Hematopoietic multipotent progenitor cell treated with erythropoietin and hydrocortisone succinate and interleukin-3 and kit ligand, for 17 days (in vitro differentiated cells): ENCODE measurements around the gene GBF1.
"Not testable (repeated sequence)": the region's sequence is repeated elsewhere in the genome, so short reads cannot be mapped to it uniquely, and the experiment has no call there.

Experiments used
- DNase-seq: peaks from one replicate; pipeline ENCODE4 v3.0.0-alpha.2; 2015; ENCODE audit warnings: low spot score

GBF1 gene

GRCh38 chr10:102267748-102268147, 22.4 kb downstream of the GBF1 start:
- DNase-seq: no peak

- DNase-seq: no peak
Measured at GRCh38 chr10:102268375-102268888, 23.1 kb downstream of the GBF1 start.

- no peak for DNase-seq
Measured at GRCh38 chr10:102269017-102269416, 23.7 kb downstream of the GBF1 start.

GRCh38 chr10:102274062-102274461, 28.7 kb downstream of the GBF1 start:
- no peak for DNase-seq

- no peak for DNase-seq
Measured at GRCh38 chr10:102275343-102275742, 30.0 kb downstream of the GBF1 start.

- no peak for DNase-seq
Measured at GRCh38 chr10:102279104-102279503, 33.8 kb downstream of the GBF1 start.

- no peak for DNase-seq
Measured at GRCh38 chr10:102280397-102281101, 35.2 kb downstream of the GBF1 start.

GRCh38 chr10:102281102-102281487, 35.8 kb downstream of the GBF1 start:
- no peak for DNase-seq

- DNase-seq: no peak
Measured at GRCh38 chr10:102283488-102283887, 38.2 kb downstream of the GBF1 start.

GRCh38 chr10:102283890-102284289, 38.6 kb downstream of the GBF1 start:
- no peak for DNase-seq

GRCh38 chr10:102284531-102284930, 39.2 kb downstream of the GBF1 start:
- DNase-seq: no peak

- peak; percentile 63 for DNase-seq
Measured at GRCh38 chr10:102285133-102285532, 39.8 kb downstream of the GBF1 start.

- DNase-seq: no peak
Measured at GRCh38 chr10:102286216-102286615, 40.9 kb downstream of the GBF1 start.

GRCh38 chr10:102287538-102287937, 42.2 kb downstream of the GBF1 start:
- DNase-seq: no peak

GRCh38 chr10:102287991-102288390, 42.7 kb downstream of the GBF1 start:
- DNase-seq: no peak

GRCh38 chr10:102289356-102289755, 44.0 kb downstream of the GBF1 start:
- DNase-seq: no peak

GRCh38 chr10:102289840-102290239, 44.5 kb downstream of the GBF1 start:
- no peak for DNase-seq

- DNase-seq: no peak
Measured at GRCh38 chr10:102291221-102291905, 46.0 kb downstream of the GBF1 start.

GRCh38 chr10:102297101-102297500, 51.8 kb downstream of the GBF1 start:
- DNase-seq: no peak

- no peak for DNase-seq
Measured at GRCh38 chr10:102298899-102299298, 53.6 kb downstream of the GBF1 start.

GRCh38 chr10:102299873-102300272, 54.5 kb downstream of the GBF1 start:
- no peak for DNase-seq

- DNase-seq: no peak
Measured at GRCh38 chr10:102300278-102300843, 55.0 kb downstream of the GBF1 start.

- DNase-seq: not testable (repeated sequence)
Measured at GRCh38 chr10:102300912-102301311, 55.6 kb downstream of the GBF1 start.
